GM12875 (cell line): ENCODE data around the gene DRC7.

ENCODE experiments used
- H3K4me3 ChIP-seq: one replicate; pipeline ENCODE4 v1.5.1; 2011; ENCODE audit warnings: low read depth, low read length, control low read depth
- TF ChIP-seq, protein P1 (sequence below): IDR thresholded peaks from 2 replicates; pipeline ENCODE4 v1.5.1; 2011; ENCODE audit warnings: low read depth, mild to moderate bottlenecking, control low read depth, inconsistent platforms, low read length, moderate library complexity, borderline replicate concordance; ENCODE audit not compliant: insufficient read depth

Gene DRC7

DNA sequence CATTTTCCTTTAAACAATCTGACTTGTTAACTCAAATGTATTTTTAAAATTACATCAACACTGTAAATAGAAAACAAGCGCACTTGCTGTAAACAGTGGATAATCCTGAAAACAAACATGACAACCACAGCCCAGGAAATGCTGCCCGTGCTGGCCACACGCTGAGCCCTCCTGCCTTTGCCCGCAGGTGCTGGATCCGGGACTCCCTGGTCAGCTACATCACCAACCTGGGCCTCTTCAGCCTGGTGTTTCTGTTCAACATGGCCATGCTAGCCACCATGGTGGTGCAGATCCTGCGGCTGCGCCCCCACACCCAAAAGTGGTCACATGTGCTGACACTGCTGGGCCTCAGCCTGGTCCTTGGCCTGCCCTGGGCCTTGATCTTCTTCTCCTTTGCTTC, 33.1 kb upstream of the DRC7 start:
- TF ChIP-seq, protein P1, sequence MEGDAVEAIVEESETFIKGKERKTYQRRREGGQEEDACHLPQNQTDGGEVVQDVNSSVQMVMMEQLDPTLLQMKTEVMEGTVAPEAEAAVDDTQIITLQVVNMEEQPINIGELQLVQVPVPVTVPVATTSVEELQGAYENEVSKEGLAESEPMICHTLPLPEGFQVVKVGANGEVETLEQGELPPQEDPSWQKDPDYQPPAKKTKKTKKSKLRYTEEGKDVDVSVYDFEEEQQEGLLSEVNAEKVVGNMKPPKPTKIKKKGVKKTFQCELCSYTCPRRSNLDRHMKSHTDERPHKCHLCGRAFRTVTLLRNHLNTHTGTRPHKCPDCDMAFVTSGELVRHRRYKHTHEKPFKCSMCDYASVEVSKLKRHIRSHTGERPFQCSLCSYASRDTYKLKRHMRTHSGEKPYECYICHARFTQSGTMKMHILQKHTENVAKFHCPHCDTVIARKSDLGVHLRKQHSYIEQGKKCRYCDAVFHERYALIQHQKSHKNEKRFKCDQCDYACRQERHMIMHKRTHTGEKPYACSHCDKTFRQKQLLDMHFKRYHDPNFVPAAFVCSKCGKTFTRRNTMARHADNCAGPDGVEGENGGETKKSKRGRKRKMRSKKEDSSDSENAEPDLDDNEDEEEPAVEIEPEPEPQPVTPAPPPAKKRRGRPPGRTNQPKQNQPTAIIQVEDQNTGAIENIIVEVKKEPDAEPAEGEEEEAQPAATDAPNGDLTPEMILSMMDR, result no peak
- no peak overlapping the region for H3K4me3 ChIP-seq

DNA sequence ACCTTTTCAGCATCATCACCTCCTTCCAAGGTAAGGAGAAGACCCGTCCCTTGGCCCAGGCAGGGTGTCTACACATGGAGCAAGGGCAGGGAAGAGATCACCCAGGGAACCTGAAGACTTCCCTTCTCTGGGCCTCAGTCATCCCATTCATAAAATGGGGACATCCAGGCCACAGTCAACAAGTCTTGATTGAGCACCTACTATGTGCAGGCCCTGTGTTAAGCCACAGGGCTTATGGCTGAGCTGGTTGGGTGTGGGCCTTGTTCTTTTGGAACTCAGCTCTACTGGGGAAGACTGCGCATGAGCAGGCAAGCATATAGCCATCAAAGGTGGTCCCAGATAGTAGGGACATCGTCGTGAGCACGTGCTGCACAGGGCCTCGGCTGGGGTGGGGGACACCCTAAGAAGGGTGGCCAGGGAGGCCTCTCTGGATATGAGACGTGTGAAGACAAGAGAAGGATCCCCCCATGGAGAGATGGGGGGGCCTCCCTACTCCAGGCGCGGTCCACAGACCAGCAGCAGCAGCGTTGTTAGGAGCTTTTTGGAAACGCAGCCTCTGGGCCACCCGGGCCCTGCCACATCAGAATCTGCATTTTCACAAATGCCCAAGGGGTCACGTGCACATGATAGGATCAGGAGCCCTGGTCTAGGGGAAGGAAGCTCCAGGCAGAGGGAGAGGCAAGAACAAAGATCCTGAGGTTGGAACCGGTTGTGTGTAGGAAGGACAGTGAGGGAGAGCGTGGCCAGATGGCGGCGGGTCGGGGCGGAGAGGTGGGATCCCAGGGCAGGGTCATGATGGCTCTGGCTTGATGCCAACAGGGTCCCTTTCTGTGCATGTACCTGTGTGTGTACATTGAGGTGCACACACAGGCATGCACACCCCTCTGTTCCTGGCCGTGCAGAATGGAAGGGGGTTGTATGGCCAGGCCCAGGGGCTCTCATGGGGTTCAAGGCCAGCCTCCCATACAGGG, 32.4 kb upstream of the DRC7 start:
- H3K4me3 ChIP-seq, result no peak overlapping the region
- TF ChIP-seq, protein P1, result no peak

DNA sequence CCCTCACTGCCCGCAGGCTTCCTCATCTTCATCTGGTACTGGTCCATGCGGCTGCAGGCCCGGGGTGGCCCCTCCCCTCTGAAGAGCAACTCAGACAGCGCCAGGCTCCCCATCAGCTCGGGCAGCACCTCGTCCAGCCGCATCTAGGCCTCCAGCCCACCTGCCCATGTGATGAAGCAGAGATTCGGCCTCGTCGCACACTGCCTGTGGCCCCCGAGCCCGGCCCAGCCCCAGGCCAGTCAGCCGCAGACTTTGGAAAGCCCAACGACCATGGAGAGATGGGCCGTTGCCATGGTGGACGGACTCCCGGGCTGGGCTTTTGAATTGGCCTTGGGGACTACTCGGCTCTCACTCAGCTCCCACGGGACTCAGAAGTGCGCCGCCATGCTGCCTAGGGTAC, 31.2 kb upstream of the DRC7 start:
- TF ChIP-seq, protein P1, result no peak
- no peak overlapping the region for H3K4me3 ChIP-seq

- no peak overlapping the region for H3K4me3 ChIP-seq
- TF ChIP-seq, protein P1, result no peak
Measured at GRCh38 chr16:57663917-57664661, 30.5 kb upstream of the DRC7 start.

- no peak overlapping the region for H3K4me3 ChIP-seq
- TF ChIP-seq, protein P1, result no peak
Measured at GRCh38 chr16:57664662-57665025, 30.0 kb upstream of the DRC7 start.

GRCh38 chr16:57665541-57665940, 29.1 kb upstream of the DRC7 start:
- H3K4me3 ChIP-seq, result no peak overlapping the region
- TF ChIP-seq, protein P1, result no peak
